IMR-90 (cell line): ENCODE results near the gene SSBP3.

ENCODE experiments used
- BHLHE40 ChIP-seq: fragments of 150-350 bp; IDR thresholded peaks from 2 replicates; pipeline ENCODE4 v1.6.1; 2016; ENCODE audit warnings: mild to moderate bottlenecking, low read depth, low read length
- CEBPB ChIP-seq: IDR thresholded peaks from 2 replicates; pipeline ENCODE4 v1.6.1; 2012; ENCODE audit warnings: low read depth, low read length, improper control_type of control experiment
- MAZ ChIP-seq: IDR thresholded peaks from 2 replicates; pipeline ENCODE4 v1.6.1; 2012; ENCODE audit warnings: low read depth, mild to moderate bottlenecking, low read length, improper control_type of control experiment, moderate library complexity, borderline replicate concordance
- MXI1 ChIP-seq: IDR thresholded peaks from 2 replicates; pipeline ENCODE4 v1.6.1; 2012; ENCODE audit warnings: low read depth, mild to moderate bottlenecking, low read length, moderate library complexity, borderline replicate concordance
- POLR2A ChIP-seq: IDR thresholded peaks from 2 replicates; pipeline ENCODE4 v1.6.1; 2012; ENCODE audit warnings: mild to moderate bottlenecking, low read depth, low read length
- RAD21 ChIP-seq: IDR thresholded peaks from 2 replicates; pipeline ENCODE4 v1.6.1; 2012; ENCODE audit warnings: low read length, improper control_type of control experiment
- RCOR1 ChIP-seq: IDR thresholded peaks from 2 replicates; pipeline ENCODE4 v1.6.1; 2012; ENCODE audit warnings: mild to moderate bottlenecking, low read length, improper control_type of control experiment; ENCODE audit not compliant: insufficient replicate concordance
- RFX5 ChIP-seq: IDR thresholded peaks from 2 replicates; pipeline ENCODE4 v1.8.0; 2012; ENCODE audit warnings: low read depth, mild to moderate bottlenecking, low read length, moderate library complexity
- SMC3 ChIP-seq: fragments of 150-350 bp; IDR thresholded peaks from 2 replicates; pipeline ENCODE4 v1.6.1; 2016; ENCODE audit warnings: low read depth, mild to moderate bottlenecking, antibody characterized with exemption, low read length, moderate library complexity
- TF ChIP-seq, protein P1 (sequence below): fragments of 150-350 bp; IDR thresholded peaks from 2 replicates; pipeline ENCODE4 v1.6.1; 2016; ENCODE audit warnings: low read depth, mild to moderate bottlenecking, low read length, moderate library complexity, borderline replicate concordance
- TF ChIP-seq, protein P2 (sequence below): conservative IDR thresholded peaks from 2 replicates; pipeline ENCODE4 v1.5.1; 2012; ENCODE audit warnings: mild to moderate bottlenecking, low read depth, low read length, improper control_type of control experiment

DNA sequence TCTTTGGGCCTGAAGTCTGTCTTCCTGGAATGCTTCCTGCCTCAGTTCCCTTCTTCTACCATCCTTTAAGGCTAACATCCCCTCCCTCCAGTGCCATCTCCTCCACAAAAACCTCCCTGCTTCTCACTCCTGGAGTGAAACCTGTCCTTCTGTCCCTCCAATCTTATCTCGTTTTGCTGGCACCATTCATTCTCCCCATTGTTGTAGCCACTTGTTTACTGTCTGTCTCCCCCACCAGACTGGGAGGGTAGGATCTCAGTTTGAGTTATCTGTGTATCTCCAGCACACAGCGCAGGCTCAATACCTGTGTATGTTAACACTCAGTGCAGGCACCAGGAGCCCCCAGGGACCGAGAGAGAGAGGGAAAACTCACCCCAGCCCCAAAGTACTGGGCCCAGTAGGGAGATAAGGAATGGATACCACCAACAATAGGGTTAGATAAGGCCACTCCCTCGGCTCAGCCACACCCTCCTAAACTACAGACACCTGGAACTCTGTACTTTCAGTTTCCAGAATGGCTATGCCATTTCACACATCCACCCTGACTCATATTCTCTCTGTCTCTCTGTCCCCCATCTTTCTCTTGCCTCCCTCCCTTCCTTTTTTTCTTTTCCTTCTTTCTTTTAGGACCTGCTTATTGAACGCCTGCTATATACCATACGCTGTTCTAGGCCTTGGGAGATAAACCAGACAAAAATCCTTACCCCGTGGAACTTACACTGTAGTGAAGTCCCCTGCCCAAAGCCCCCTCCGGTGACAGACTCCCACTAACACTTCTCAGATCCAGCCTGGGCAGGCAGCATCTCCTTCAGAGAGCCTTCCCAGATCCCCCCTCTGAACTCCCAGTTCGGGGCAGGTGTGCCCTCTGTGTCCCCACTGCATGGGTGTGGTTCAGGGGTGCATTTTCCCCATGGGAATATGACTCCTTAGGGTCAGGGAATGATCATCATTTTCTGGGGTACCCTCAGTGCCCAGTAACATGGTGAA lies 3.3 kb upstream of the SSBP3 start:
- TF ChIP-seq MAZ (no peak), RFX5 (no peak), POLR2A (no peak), RCOR1 (no peak), CEBPB (no peak), RAD21 (no peak), SMC3 (no peak), MXI1 (no peak), BHLHE40 (no peak)
- TF ChIP-seq, protein P1, sequence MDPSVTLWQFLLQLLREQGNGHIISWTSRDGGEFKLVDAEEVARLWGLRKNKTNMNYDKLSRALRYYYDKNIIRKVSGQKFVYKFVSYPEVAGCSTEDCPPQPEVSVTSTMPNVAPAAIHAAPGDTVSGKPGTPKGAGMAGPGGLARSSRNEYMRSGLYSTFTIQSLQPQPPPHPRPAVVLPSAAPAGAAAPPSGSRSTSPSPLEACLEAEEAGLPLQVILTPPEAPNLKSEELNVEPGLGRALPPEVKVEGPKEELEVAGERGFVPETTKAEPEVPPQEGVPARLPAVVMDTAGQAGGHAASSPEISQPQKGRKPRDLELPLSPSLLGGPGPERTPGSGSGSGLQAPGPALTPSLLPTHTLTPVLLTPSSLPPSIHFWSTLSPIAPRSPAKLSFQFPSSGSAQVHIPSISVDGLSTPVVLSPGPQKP = no peak
- TF ChIP-seq, protein P2, sequence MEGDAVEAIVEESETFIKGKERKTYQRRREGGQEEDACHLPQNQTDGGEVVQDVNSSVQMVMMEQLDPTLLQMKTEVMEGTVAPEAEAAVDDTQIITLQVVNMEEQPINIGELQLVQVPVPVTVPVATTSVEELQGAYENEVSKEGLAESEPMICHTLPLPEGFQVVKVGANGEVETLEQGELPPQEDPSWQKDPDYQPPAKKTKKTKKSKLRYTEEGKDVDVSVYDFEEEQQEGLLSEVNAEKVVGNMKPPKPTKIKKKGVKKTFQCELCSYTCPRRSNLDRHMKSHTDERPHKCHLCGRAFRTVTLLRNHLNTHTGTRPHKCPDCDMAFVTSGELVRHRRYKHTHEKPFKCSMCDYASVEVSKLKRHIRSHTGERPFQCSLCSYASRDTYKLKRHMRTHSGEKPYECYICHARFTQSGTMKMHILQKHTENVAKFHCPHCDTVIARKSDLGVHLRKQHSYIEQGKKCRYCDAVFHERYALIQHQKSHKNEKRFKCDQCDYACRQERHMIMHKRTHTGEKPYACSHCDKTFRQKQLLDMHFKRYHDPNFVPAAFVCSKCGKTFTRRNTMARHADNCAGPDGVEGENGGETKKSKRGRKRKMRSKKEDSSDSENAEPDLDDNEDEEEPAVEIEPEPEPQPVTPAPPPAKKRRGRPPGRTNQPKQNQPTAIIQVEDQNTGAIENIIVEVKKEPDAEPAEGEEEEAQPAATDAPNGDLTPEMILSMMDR = no peak
